GM12873 (cell line): ENCODE data around the gene VAPA.

Experiments
- TF ChIP-seq, protein P1 (sequence below): IDR thresholded peaks from 2 replicates; pipeline ENCODE4 v1.5.1; 2012; ENCODE audit warnings: low read depth, mild to moderate bottlenecking, moderate library complexity, low read length, control low read depth; ENCODE audit not compliant: insufficient read depth; ENCODE audit errors: missing control alignments

Gene VAPA

DNA sequence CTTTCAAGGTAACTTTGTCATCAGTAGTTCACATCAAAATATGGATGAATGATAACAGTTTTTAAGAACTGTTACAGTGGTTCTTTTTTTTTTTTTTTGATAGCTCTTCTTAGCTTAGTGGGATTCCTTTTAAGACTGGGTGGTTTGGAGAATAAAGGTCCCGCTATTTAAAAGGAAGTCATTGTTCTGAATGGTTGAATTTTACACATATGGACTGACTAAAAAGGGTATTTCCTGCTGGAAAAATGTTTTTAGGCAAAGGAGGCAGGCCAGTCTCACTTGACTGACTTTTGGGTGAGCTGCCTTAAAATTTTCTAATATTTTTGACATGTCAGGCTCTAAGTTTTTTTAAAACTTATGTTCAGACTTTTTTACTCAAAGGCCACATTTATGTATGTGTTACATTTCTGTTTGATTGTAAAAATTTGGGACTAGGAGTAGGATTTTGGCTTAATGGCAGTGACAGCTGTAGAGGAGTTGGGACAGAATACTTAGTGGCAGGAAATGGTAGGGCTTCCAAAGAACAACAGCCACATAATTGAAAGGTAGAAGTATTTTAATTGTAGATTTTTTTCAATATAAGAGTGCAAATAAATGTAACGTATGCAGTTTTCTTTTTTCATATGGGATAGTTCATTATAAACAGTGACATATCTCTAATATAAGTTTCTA, 13.7 kb downstream of the VAPA start:
- TF ChIP-seq, protein P1, sequence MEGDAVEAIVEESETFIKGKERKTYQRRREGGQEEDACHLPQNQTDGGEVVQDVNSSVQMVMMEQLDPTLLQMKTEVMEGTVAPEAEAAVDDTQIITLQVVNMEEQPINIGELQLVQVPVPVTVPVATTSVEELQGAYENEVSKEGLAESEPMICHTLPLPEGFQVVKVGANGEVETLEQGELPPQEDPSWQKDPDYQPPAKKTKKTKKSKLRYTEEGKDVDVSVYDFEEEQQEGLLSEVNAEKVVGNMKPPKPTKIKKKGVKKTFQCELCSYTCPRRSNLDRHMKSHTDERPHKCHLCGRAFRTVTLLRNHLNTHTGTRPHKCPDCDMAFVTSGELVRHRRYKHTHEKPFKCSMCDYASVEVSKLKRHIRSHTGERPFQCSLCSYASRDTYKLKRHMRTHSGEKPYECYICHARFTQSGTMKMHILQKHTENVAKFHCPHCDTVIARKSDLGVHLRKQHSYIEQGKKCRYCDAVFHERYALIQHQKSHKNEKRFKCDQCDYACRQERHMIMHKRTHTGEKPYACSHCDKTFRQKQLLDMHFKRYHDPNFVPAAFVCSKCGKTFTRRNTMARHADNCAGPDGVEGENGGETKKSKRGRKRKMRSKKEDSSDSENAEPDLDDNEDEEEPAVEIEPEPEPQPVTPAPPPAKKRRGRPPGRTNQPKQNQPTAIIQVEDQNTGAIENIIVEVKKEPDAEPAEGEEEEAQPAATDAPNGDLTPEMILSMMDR: no peak

GRCh38 chr18:9928646-9929259, 14.9 kb downstream of the VAPA start:
- TF ChIP-seq, protein P1: no peak

DNA sequence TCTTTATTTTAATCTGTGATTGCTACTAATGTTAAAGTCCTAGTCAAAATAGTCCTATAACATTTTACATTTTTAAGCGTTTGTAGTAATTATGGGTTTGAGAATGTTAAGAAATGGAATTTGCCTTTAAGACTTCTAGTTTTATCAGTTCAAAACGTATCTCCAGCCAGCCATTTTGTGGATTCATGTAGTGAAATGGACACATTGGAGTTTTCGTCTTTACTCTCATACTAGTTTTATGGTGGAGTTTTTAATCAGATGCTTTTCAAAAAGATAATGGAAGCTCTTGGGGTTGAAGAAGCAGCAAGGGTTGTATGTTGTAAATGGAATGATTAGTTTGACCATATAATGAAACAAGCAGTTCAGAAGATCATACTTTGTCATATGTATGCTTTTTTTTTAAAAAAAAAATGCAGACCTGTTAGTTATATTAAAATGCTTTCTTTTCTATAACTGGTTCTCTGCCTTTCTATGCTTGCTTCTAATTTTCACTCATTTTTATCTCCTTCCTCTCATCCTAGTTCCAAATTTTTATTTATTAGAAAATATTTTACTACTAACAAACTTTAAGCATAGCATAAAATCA, 16.6 kb downstream of the VAPA start:
- TF ChIP-seq, protein P1: no peak

- TF ChIP-seq, protein P1: no peak
Measured at GRCh38 chr18:9931146-9931545, 17.3 kb downstream of the VAPA start.

- TF ChIP-seq, protein P1: no peak
Measured at GRCh38 chr18:9931678-9932077, 17.9 kb downstream of the VAPA start.

- TF ChIP-seq, protein P1: no peak
Measured at GRCh38 chr18:9933865-9934264, 20.0 kb downstream of the VAPA start.

DNA sequence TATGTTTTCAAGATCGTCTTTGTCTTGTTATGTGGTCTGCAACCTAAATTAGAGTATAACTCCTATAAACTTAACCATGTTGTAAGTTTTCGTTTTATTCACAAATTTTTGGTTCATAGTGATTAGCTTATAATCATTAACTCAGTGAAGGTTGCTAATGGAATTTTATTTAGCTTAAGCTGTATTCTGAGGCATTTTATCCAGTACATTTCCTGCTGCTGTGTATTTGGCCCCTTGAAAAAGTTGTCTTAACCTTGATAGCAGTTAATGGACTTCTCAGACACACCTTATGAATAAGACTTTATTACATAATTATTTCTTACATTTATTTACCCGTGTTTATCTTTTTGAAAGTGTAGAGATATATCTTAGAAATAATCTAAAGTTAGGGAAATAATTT, 20.5 kb downstream of the VAPA start:
- TF ChIP-seq, protein P1: no peak
